Stimulated activated CD4-positive, alpha-beta T cell treated with anti-CD3 and anti-CD28 coated beads, Interleukin-12 subunit alpha, Interleukin-12 subunit beta, amount 100 ng/mL, for 24 hours (primary cell): Measurements from ENCODE around the gene SNX11.

Experiments used
- DNase-seq, 2 experiments: peaks; one replicate each; pipeline ENCODE4 v3.0.0-alpha.2; 2020; ENCODE audit warnings: low read depth in 2 of 2

The SNX11 gene

GRCh38 chr17:48100160-48100559 is 7.4 kb upstream of the SNX11 start:
- no peak for DNase-seq

GRCh38 chr17:48100591-48101011 is 7.0 kb upstream of the SNX11 start:
- no peak for DNase-seq

GRCh38 chr17:48101012-48101720 is 6.4 kb upstream of the SNX11 start, which contains the start of gene CBX1:
TSS of gene CBX1 (minus strand) at chr17:48101478. CDS start at chr17:48077004, 24,474 bp downstream.
- peak; percentile 81 to 89 for DNase-seq

- no peak for DNase-seq
These were observed 5.4 kb upstream of the SNX11 start for GRCh38 chr17:48102043-48102750.

- DNase-seq = no peak
These were observed 4.5 kb upstream of the SNX11 start for GRCh38 chr17:48102798-48103715.

GRCh38 chr17:48104440-48104839 is 3.1 kb upstream of the SNX11 start:
- no peak for DNase-seq

- DNase-seq = no peak
These were observed 797 bp upstream of the SNX11 start for GRCh38 chr17:48106802-48107136.

GRCh38 chr17:48110761-48111160 is 3.2 kb downstream of the SNX11 start:
- DNase-seq = no peak

GRCh38 chr17:48111937-48112241 is 4.3 kb downstream of the SNX11 start:
- no peak for DNase-seq

GRCh38 chr17:48113201-48113676 is 5.7 kb downstream of the SNX11 start:
- DNase-seq = no peak

- no peak for DNase-seq
These were observed 14.5 kb downstream of the SNX11 start for GRCh38 chr17:48121923-48122664.

- DNase-seq = no peak
These were observed 15.1 kb downstream of the SNX11 start for GRCh38 chr17:48122665-48123045.

GRCh38 chr17:48123111-48123510 is 15.5 kb downstream of the SNX11 start:
- DNase-seq = no peak

- DNase-seq = no peak
These were observed 16.3 kb downstream of the SNX11 start for GRCh38 chr17:48123776-48124388.

- DNase-seq = no peak
These were observed 18.4 kb downstream of the SNX11 start for GRCh38 chr17:48125829-48126531.

- DNase-seq = no peak
These were observed 18.9 kb downstream of the SNX11 start for GRCh38 chr17:48126532-48126850.

- no peak for DNase-seq
These were observed 19.9 kb downstream of the SNX11 start for GRCh38 chr17:48127371-48128051.

GRCh38 chr17:48128400-48128799 is 20.8 kb downstream of the SNX11 start:
- no peak for DNase-seq

GRCh38 chr17:48129981-48130380 is 22.4 kb downstream of the SNX11 start:
- DNase-seq = no peak

- DNase-seq = peak; percentile 9 to 38
These were observed 23.8 kb downstream of the SNX11 start for GRCh38 chr17:48131216-48131824.
